GM21381 (cell line): Measurements from ENCODE around the gene CTXND1.
A peak's percentile ranks its signal among the peaks of the same experiment; 100 is the strongest.

Experiments
- ATAC-seq: cut with Tn5 transposase; IDR thresholded peaks from one replicate; pipeline ENCODE4 v1.9.1; 2021; ENCODE audit warnings: mild to moderate bottlenecking, moderate library complexity; ENCODE audit not compliant: unreplicated experiment

Gene CTXND1

DNA sequence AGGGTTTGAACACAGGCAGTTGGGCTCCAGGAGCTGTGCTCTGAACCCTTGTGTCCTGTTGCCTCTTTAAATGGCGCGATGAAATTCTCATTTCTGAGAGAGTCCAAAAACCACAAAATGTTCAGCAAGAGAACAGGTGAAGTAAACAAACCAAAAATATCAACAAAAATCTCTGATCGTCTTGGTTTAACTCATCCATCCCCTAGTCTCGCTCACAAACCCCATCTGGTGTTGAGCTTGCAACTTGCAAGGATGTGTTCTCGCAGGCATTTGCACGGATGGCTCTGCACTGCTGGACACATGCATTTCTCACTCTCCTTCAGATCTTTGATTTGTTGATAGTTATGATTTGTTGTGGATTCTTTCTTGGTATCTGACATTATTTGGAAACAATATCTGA lies 68.1 kb downstream of the CTXND1 start:
- no peak for ATAC-seq

GRCh38 chr15:80183306-80183705 lies 68.7 kb downstream of the CTXND1 start:
- ATAC-seq = no peak

DNA sequence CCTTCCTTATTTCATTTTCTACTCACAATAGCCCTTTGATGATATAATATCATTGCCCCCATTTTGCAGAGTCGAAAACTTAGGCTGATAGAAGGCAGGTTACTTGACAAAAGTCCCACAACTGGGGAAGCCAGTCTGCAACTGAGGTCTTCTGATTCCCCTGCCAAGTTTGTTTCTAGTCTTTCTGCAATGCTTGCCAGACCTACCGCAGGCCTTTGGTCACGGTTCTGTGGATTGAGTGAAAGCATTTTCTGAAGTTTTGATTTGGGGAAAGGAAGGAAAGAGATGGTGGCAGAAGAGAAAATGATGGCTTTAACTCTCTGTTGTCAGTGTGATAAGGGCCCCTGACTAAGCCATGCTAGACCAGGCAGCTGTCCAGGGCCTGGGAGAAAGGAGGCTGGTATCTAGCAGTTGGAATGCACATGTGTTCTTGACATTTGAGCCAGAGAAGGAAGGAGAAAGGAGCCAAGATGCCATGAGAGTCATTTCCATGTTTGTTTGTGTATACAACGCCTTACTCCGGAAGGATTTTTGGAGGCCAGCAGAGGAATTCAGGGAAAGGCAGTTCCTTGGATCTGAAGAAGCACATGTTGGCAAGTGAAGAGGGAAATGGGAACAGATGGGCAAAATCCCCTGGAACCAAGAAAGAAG lies 69.3 kb downstream of the CTXND1 start:
- ATAC-seq = no peak

DNA sequence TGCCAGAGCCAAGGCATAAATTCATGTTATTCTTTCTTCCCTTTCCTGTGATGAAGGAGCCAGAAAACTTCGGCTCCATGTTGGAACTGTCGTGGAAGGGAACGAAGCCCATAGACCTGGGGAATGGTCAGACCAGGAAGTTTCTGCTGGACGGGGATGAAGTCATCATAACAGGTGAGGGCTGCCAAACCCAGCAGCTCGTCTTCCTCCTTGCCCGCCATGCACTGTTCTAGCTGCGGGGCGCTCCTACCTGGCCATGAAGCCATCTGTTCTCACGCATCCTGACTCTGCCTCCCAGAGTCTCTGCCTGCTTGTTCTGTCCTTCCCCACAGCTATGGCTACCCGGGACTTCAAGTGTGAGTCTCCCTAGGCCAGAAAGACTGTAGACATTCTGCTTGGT lies 71.0 kb downstream of the CTXND1 start:
- ATAC-seq = no peak

- no peak for ATAC-seq
These were observed 71.5 kb downstream of the CTXND1 start for GRCh38 chr15:80180468-80180867.

DNA sequence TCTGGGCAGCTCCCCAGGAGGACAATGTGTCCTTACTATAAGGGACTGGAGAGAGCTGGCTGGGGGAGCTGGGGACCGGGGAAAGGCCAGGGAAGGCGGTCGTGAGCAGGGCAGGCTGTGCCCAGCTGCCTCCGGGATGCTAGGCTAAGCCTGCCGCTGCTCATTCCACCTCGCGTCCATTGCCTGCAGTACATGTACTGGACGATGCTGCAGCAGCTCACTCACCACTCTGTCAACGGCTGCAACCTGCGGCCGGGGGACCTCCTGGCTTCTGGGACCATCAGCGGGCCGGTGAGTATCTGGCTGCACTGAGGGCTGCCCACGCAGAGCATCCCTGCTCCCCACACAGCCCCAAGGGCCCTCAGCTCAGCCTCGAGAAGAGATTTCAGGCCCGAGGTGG lies 72.1 kb downstream of the CTXND1 start:
- no peak for ATAC-seq

DNA sequence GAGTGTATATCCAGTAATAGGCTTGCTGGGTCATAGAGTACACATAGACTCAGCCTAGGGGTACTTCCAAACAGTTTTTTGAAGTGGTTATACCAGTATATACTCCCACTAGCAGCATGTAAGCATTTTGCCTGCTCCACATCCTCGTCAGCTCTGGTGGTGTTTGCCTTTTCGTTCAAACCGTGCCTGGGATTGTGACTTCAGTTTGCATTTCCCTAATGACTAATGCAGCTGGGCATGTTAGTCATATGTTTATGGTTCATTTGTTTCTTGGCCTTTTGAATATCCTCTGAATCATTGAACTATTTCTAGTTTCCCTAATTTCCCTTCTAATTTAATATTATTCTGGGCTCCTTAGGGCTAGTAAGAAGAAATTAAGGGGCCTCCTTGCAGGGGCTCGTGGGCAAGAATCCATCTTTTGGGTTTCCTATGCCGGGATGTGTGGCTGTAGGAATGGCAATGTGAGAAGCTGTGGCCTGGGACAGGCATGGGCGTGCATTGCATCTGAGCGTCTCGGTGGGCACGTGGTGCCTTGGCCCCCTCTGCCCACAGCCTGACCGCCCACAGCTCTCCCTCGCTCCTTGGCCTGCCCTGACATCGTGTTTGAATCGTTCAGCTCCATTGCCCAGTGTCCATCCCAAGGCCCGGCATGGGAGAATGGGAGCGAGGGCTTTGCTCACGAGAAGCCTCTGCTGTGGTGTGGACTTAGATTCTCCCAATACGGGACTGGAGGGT lies 72.8 kb downstream of the CTXND1 start:
- ATAC-seq = no peak

GRCh38 chr15:80177156-80177555 lies 74.9 kb downstream of the CTXND1 start:
- ATAC-seq = no peak

DNA sequence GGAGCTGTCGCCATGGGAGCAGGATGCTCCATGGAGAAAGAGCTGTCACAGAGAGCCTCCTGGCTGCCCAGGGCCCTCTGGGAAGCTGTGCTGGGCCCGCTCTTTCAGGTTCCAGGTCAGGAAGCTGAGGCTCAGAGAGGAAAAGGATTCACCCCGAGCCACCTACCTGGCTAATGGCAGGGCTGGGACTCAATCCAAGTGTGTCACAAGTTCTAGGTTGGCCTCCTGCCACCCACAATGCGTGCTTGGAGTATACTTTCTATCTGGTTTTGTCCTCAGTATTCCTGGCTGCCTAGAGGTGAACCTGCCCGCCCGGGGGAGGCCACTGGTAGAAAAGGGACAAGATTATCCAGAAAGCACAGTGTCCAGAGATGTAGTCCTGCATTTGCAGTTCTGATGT lies 75.6 kb downstream of the CTXND1 start:
- no peak for ATAC-seq

GRCh38 chr15:80175436-80175835 lies 76.6 kb downstream of the CTXND1 start:
- no peak for ATAC-seq

DNA sequence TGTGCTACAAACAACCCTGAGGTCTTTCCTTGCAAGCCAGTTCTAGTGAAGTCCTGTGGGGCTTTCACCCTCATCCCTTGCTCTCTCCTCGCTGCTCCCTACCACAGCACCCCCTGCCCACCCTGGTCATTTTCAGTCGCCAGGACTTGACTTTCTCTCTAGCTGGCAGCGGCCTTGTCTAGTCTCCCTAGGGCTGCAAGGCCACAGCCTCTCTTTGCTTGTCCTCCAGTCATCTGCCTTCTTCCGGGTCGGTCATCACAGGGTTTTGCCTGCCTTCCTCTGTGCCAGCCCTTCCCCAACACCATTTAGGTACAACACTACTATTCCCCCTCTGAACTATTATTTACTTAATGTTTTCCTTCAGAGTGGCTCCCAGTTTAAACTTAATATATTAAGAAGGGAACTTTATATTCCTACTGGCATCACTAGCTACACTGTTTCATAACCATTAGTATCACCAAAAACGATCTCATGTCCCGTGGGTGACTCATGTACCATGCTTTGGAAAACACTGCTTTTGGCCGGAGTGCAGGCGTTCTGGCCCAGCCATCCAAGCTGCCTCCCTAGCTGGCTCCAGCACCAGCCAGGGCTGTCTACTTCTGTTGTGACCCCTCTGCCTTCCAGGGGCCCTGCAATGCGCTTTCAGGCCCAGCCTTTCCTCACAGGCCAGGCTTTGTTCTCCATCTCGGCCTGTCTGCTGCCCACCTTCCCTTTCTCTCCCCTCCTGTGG lies 77.8 kb downstream of the CTXND1 start:
- no peak for ATAC-seq

DNA sequence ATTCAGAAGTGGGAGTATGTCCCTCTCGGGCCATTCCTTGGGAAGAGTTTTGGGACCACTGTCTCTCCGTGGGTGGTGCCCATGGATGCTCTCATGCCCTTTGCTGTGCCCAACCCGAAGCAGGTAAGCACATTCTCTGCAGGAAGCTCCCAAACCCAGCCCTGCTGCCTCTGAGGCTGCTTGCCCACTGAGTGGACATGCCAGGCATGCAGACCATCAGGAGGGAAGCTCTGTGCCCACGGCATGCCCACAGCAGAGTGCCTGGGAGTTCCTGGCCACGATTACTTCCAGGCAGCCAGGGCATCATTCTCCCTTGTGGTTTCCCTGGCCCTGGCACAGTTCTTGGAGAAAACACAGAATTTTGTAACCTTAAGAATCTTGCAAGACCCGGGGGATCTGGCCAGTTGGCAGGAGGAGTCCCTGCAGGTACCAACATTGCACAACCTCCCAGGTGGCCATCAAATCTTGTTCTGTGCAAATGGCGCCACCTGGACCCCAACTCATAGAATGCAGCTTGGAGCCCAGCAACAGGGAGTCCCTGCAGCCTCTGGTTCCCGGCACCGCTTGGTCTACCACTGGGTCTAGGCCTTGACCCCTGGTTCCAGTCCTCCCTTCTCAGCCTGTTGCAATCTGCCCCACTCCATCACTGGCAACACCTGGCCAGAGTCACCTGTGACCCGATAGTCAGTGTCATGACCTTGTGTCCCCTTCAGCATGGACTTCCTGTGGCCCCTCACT lies 78.8 kb downstream of the CTXND1 start:
- peak; percentile 75 for ATAC-seq

DNA sequence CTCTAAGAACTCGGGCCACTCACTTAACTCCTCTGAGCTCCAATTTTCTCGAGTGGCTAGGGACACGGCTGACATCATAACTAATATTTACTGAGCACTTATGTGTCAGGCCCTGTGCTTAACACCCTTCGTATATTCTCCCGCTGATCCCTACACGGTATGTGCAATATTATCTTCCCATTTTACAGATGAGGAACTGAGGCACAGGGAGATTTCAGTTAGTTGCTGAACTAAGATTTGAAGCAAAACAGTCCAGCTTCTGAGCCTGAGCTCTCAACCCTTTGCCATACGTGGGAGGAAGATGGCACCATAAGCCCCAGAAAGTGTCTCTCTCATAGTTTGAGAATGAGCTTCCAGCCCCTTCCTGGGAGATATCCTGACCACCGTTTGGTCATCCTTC lies 79.6 kb downstream of the CTXND1 start:
- no peak for ATAC-seq

GRCh38 chr15:80171787-80172186 lies 80.2 kb downstream of the CTXND1 start:
- ATAC-seq = no peak

- no peak for ATAC-seq
These were observed 81.4 kb downstream of the CTXND1 start for GRCh38 chr15:80170596-80170995.

GRCh38 chr15:80169768-80170357 lies 82.2 kb downstream of the CTXND1 start:
- ATAC-seq = no peak

DNA sequence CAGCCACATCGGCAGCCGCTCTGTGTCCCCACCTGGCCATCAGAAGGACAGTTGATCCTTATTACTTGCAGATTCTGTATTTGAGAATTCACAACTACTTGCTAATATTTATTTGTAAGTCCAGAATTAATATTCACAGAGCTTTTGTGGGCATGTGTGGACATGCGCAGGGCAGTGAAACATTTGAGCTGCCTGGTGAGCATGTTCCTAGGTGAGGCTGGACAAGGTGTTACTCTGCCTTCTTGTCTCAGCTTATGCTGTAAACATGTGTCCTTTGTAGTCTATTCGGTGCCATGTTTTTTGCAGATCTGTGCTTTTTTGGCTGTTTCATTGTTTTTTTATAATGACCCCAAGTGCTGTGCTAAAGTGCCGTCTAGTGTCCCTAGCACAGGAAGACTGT lies 83.6 kb downstream of the CTXND1 start:
- no peak for ATAC-seq

DNA sequence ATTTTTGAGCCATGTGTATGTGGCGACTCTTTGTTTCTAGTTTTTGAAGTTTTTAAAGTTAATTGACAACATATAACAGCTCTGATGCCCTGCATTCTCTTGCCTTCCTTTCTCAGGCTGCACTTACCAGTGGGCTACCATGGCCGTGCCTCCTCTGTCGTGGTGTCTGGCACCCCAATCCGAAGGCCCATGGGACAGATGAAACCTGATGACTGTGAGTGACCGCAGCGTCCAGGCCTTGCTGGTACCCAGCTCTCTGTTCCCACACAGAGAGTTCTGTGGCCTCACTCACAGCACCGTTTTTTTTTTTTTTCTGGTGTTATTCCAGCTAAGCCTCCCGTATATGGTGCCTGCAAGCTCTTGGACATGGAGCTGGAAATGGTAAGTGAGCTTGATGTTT lies 84.1 kb downstream of the CTXND1 start:
- no peak for ATAC-seq

DNA sequence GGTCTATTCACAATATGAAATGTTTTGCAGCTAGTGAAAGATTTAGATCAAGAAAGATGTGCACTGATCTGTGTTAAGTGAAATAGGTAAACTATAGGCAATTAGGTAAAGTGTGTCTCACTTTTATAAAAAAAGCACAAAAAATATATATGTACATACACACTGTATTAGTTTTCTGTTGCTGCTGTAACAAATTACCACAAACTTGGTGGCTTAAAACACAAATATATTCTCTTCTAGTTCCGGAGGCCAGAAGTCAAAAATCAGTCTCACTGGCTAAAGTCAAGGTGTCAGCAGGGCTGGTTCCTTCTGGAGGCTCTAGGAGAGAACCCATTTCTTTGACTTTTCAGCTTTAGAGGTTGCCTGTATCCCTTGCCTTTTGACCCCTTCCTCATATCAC lies 88.1 kb downstream of the CTXND1 start:
- ATAC-seq = no peak

- ATAC-seq = no peak
These were observed 88.8 kb downstream of the CTXND1 start for GRCh38 chr15:80163217-80163616.

DNA sequence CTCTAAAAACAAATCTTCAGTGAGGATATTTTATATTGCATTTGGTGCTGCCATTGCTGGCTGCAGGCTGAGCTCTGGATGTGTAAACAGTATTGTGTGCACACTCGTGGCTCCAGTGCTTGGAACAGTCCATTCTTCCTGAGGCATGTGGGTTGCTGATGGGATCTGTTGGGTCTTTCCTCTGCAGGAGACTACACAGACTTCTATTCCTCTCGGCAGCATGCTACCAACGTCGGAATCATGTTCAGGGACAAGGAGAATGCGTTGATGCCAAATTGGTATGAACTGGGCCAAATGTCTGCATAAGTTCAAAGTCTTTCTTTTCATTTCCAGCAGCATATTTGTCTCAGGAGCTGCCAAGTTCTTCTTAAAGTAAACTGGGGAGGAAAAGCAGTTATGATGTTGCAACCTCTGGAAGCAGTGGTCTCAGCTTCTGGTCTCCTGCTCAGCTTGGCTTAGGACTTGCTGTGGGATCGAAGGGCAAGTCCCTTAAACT lies 89.9 kb downstream of the CTXND1 start:
- ATAC-seq = no peak
